BLaER1 (cell line): Measurements from ENCODE around the gene ECM1.

Source experiments
- H3K27ac ChIP-seq: shearing (Covaris generic); formaldehyde crosslinking; 2 replicates; pipeline ENCODE4 v1.8.1; 2022
- H3K27me3 ChIP-seq: shearing (Covaris generic); formaldehyde crosslinking; 2 replicates; pipeline ENCODE4 v1.8.1; 2022
- H3K36me3 ChIP-seq: shearing (Covaris generic); formaldehyde crosslinking; 2 replicates; pipeline ENCODE4 v1.8.1; 2022
- H3K4me1 ChIP-seq: shearing (Covaris generic); formaldehyde crosslinking; 2 replicates; pipeline ENCODE4 v1.8.1; 2022
- H3K4me2 ChIP-seq: shearing (Covaris generic); formaldehyde crosslinking; 2 replicates; pipeline ENCODE4 v1.8.1; 2022
- H3K4me3 ChIP-seq: shearing (Covaris generic); formaldehyde crosslinking; 2 replicates; pipeline ENCODE4 v1.8.1; 2022
- H3K9ac ChIP-seq: shearing (Covaris generic); formaldehyde crosslinking; 2 replicates; pipeline ENCODE4 v1.8.1; 2022
- H3K9me3 ChIP-seq: shearing (Covaris generic); formaldehyde crosslinking; 2 replicates; pipeline ENCODE4 v1.8.1; 2022
- H4K20me1 ChIP-seq: shearing (Covaris generic); formaldehyde crosslinking; 2 replicates; pipeline ENCODE4 v1.8.1; 2022
- Cebpa-rat ChIP-seq: shearing (Covaris generic); IDR thresholded peaks from 2 replicates; pipeline ENCODE4 v1.8.1; 2022

The ECM1 gene

GRCh38 chr1:150511551-150511950, 3.6 kb downstream of the ECM1 start:
- H3K4me2 ChIP-seq, result peak overlapping the region; percentile 83
- H4K20me1 ChIP-seq, result no peaks in the 10 kb centered on the region
- H3K27me3 ChIP-seq, result no peaks in the 10 kb centered on the region
- no peak for TF ChIP-seq Cebpa-rat
- H3K36me3 ChIP-seq, result peaks cover 30% of the 10 kb centered on the region
- H3K27ac ChIP-seq, result peak overlapping the region; percentile 80
- 0 out of 2 replicates have a peak overlapping the region, but pooled peaks have one; percentile 57 for H3K9ac ChIP-seq
- no peaks in the 10 kb centered on the region for H3K9me3 ChIP-seq
- H3K4me1 ChIP-seq, result peaks cover 88% of the 10 kb centered on the region
- no peak overlapping the region; the same call in 1 of the 2 replicates for H3K4me3 ChIP-seq

- peaks cover 24% of the 10 kb centered on the region for H3K36me3 ChIP-seq
- no peaks in the 10 kb centered on the region for H3K27me3 ChIP-seq
- no peaks in the 10 kb centered on the region for H3K9me3 ChIP-seq
- H3K27ac ChIP-seq, result peak overlapping the region; percentile 80; the same call in 1 of the 2 replicates
- H3K4me1 ChIP-seq, result peaks cover 94% of the 10 kb centered on the region
- H3K4me2 ChIP-seq, result peak overlapping the region; percentile 83
- no peaks in the 10 kb centered on the region for H4K20me1 ChIP-seq
- no peak overlapping the region for H3K4me3 ChIP-seq
- TF ChIP-seq Cebpa-rat, result no peak
- no peak overlapping the region for H3K9ac ChIP-seq
Observed at GRCh38 chr1:150511985-150512660, 4.2 kb downstream of the ECM1 start.

DNA sequence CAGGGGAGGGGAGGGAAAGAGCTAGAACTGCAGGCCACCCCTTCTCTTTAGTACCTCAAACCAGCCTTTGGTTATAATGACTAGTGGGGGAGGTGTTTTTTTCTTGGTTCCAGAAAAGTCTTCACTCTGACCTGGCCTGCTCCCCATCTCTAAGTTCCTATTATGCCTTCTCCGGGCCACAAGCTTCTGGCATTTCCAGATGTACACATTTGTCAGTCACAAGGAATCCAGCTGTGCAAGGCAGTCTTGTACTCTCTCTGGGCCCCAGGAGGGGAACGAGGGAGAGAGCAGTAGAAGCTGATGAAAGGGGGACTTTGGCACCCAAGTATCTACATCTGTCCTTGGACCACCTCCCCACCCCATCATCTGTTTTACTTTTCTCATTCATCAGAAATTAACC, 4.9 kb downstream of the ECM1 start:
- Histone ChIP-seq H4K20me1 (no peaks in the 10 kb centered on the region), H3K4me3 (no peak overlapping the region), H3K36me3 (peaks cover 20% of the 10 kb centered on the region), H3K9me3 (no peaks in the 10 kb centered on the region), H3K9ac (peak overlapping the region; percentile 27; the same call in 1 of the 2 replicates), H3K27ac (peak overlapping the region; percentile 75), H3K27me3 (no peaks in the 10 kb centered on the region), H3K4me1 (peaks cover 94% of the 10 kb centered on the region), H3K4me2 (peak overlapping the region; percentile 83)
- TF ChIP-seq Cebpa-rat, result no peak

- no peak for TF ChIP-seq Cebpa-rat
- Histone ChIP-seq H3K9me3 (no peaks in the 10 kb centered on the region), H3K4me3 (no peak overlapping the region), H3K36me3 (peaks cover 20% of the 10 kb centered on the region), H3K9ac (peak overlapping the region; percentile 27; the same call in 1 of the 2 replicates), H3K4me2 (peak overlapping the region; percentile 83), H3K4me1 (peaks cover 89% of the 10 kb centered on the region), H3K27ac (peak overlapping the region; percentile 75; the same call in 1 of the 2 replicates), H4K20me1 (no peaks in the 10 kb centered on the region), H3K27me3 (no peaks in the 10 kb centered on the region)
Observed at GRCh38 chr1:150513351-150513791, 5.5 kb downstream of the ECM1 start.

DNA sequence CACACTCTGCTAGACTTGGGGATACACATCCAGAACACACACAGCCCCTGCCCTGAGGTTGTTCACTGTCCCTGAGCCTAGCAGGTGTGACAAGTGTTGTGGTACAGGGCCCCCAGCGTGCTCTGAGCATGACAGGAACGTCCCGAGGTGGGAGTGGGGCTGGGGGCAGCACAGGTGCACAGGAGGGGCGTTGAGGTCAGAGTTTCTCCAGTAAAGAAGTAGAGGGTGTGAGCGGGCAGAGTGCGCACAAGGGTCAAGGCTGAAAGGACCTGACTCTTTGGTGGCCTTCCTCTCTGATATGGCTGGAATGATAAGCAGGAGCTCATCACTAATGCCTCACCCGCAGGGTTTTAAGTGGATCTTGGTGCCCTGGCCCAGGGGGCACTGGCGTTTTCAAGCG, 6.4 kb downstream of the ECM1 start:
- H3K4me3 ChIP-seq, result no peak overlapping the region
- peaks cover 20% of the 10 kb centered on the region for H3K36me3 ChIP-seq
- H3K9ac ChIP-seq, result peak overlapping the region; percentile 62; the same call in 1 of the 2 replicates

DNA sequence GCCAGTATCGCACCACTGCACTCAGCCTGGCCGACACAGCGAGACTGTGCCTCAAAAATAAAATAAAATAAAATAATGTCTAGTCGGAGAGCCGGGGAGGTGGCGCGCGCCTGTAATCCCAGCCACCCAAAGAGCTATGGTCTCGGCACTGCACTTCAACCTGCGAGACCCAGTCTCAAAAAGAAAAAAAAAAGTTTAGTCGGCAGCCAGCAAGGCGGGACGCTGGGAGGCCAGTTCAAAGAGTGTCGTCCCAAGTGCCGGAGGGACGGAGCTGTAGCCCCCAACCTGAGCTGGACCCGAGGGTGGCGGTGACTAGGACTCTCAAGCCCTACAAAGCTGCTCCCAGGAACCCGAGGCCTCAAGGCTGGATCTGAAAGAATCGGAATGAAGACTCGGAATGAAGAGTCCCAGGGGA, 7.0 kb downstream of the ECM1 start:
- Histone ChIP-seq H3K4me2 (peak overlapping the region; percentile 83), H3K9ac (peak overlapping the region; percentile 62), H3K4me3 (peak overlapping the region; percentile 71), H4K20me1 (no peaks in the 10 kb centered on the region), H3K4me1 (peaks cover 73% of the 10 kb centered on the region), H3K9me3 (no peaks in the 10 kb centered on the region), H3K36me3 (peaks cover 20% of the 10 kb centered on the region), H3K27me3 (no peaks in the 10 kb centered on the region), H3K27ac (peak overlapping the region; percentile 75)
- no peak for TF ChIP-seq Cebpa-rat

More for the DNA sequence above, 6.4 kb downstream of the ECM1 start:
- no peak for TF ChIP-seq Cebpa-rat
- Histone ChIP-seq H3K4me2 (peak overlapping the region; percentile 83), H4K20me1 (no peaks in the 10 kb centered on the region), H3K27ac (peak overlapping the region; percentile 75; the same call in 1 of the 2 replicates), H3K9me3 (no peaks in the 10 kb centered on the region), H3K4me1 (peaks cover 80% of the 10 kb centered on the region), H3K27me3 (no peaks in the 10 kb centered on the region)

DNA sequence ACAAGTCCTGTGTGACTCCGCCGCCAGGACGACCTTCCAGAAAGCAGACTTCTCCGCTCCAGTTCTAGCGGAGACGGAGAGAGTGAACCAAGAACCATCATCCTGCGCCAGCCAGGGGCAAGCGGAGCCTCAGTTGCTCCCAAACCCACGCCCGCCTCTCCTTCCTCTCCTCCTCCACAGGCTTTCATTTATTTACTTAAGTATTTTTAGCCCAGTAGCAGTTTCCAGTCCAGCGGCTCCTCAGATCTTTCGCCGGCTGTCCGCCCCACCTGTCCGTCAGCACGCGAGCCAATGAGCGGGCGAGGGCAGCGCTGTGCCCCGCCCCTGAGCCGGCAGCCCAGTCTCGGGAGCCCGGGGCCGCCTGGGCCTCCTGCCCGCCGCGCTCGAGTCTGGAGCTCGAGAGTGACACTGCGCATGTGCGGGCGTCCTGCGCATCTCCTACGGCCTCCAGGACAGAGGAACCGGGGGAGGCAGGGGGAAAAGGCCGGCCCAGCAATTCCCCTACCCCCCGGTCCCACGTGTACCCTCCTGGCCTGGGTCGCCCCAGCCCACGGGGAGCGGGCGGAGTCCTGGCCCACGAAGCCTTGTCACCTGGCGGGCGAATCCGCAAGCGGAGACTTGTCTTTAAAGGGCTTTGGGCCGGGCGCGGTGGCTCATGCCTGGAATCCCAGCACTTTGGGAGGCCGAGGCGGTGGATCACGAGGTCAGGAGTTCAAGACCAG, 7.6 kb downstream of the ECM1 start, which contains the start of gene FALEC:
Gene FALEC, plus strand, starts transcription at position 425 of the 722 bp plus-strand sequence.
- Histone ChIP-seq H3K4me1 (peaks cover 68% of the 10 kb centered on the region), H3K9ac (peak within 1 kb of the TSS; percentile 62), H3K27me3 (no peaks in the 10 kb centered on the region), H3K36me3 (peaks cover 20% of the 10 kb centered on the region), H3K4me3 (peak within 1 kb of the TSS; percentile 71), H4K20me1 (no peaks in the 10 kb centered on the region), H3K4me2 (peak within 1 kb of the TSS; percentile 83), H3K27ac (peak within 1 kb of the TSS; percentile 75), H3K9me3 (no peaks in the 10 kb centered on the region)
- no peak for TF ChIP-seq Cebpa-rat

DNA sequence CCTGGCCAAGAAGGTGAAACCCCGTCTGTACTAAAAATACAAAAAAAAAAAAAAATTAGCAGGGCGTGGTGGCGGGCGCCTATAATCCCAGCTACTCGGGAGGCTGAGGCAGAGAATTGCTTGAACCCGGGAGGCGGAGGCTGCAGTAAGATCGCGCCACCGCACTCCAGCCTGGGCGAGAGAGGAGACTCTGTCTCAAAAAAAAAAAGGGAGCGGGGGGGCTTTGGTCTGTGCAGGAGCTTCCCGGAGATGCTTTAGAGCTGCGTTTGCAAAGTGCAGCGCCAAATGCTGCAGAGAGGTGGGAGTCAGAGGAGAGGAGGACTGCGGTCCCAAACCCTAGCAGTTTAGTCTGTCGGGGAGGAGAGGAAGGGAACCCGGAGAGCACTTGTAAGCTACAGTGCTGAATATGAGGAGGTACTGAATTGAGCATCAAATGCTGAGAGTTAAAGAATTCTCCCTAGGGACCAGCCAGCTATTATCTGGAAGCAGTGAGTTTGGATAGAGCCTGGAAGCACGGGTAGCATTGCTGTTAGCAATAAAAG, 8.2 kb downstream of the ECM1 start:
- peak overlapping the region; percentile 62 for H3K9ac ChIP-seq
- H3K27me3 ChIP-seq, result no peaks in the 10 kb centered on the region
- peaks cover 61% of the 10 kb centered on the region for H3K4me1 ChIP-seq
- no peaks in the 10 kb centered on the region for H3K9me3 ChIP-seq
- H3K27ac ChIP-seq, result peak overlapping the region; percentile 75
- peaks cover 20% of the 10 kb centered on the region for H3K36me3 ChIP-seq
- peak overlapping the region; percentile 71 for H3K4me3 ChIP-seq
- H4K20me1 ChIP-seq, result no peaks in the 10 kb centered on the region
- no peak for TF ChIP-seq Cebpa-rat
- H3K4me2 ChIP-seq, result peak overlapping the region; percentile 83

- Histone ChIP-seq H3K4me3 (peak overlapping the region; percentile 71), H3K27me3 (no peaks in the 10 kb centered on the region), H3K9me3 (no peaks in the 10 kb centered on the region), H4K20me1 (no peaks in the 10 kb centered on the region), H3K4me1 (peaks cover 56% of the 10 kb centered on the region), H3K36me3 (peaks cover 16% of the 10 kb centered on the region), H3K27ac (0 out of 2 replicates have a peak overlapping the region, but pooled peaks have one; percentile 75), H3K4me2 (peak overlapping the region; percentile 83), H3K9ac (peak overlapping the region; percentile 62)
- no peak for TF ChIP-seq Cebpa-rat
Observed at GRCh38 chr1:150516616-150517015, 8.7 kb downstream of the ECM1 start.
